Measurements from ENCODE around the gene TTC1.
"Not testable (repeated sequence)": the region's sequence is repeated elsewhere in the genome, so short reads cannot be mapped to it uniquely, and the experiment has no call there.

The TTC1 gene

DNA sequence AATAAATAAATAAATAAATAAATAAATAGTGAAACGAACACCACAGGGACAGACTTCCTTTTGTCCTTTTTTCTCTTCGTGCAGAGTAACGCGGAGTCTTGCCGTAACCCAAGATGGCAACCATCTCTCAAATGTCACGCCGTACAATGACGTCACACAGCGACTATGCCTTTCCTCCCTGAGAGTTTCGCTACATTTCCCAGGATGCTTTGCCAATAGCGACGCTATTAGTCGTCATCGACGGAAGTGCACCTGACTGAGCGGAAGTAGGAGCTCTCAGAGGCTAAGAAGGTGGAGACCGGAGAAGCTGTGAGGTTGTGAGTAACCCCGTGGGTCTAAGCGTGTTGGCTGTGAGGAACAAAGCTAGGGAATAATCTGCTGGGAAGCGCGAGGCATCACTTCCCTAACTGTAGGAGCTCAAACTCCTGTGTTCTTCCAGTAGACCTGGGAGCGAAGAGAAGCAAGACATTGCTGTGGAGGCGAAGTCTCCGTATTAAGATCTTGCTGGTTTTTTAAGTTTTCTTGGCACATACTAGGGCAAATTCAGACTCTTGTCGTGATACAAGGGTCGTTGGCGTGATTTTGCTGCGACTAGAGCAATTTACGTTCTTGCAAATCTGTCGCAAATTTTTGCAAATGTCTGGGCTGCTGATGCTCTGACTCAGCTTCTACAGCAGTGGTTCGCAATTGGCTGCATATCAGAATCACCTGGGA lies at the start of gene TTC1:
Gene TTC1, plus strand, starts transcription at position 263 of the 714 bp plus-strand sequence. CDS start 1,390 bp downstream, outside the sequence.
- peak; percentile 88 to 91 for DNase-seq

GRCh38 chr5:159961176-159962160 lies 47.5 kb upstream of the TTC1 start:
- no peak for DNase-seq

- no peak for DNase-seq
These were observed 46.7 kb upstream of the TTC1 start for GRCh38 chr5:159962214-159962613.

DNA sequence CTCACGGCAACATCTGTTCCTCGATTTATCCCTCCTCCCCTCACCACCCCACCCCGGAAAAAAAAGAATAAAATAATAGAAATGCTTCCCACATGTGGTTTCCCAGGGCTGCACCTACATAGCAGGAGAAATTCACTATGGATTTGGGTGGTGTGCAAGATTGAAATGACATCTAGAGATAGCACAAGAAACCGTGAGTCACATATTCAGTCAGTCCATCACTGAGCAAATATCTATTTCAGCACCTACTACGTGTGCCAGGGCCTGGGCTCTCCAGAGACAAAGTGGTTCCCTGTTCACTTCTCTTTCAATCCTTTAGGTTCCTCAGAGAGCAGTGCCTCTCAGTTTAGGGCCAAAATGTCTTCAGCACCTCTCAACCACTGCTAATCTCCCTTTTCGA lies 45.0 kb upstream of the TTC1 start:
- DNase-seq: no peak

- DNase-seq: peak; percentile 26 to 48
These were observed 43.7 kb upstream of the TTC1 start for GRCh38 chr5:159965031-159965837.

- DNase-seq: not testable (repeated sequence)
These were observed 43.2 kb upstream of the TTC1 start for GRCh38 chr5:159965838-159966128.

- no peak for DNase-seq
These were observed 39.0 kb upstream of the TTC1 start for GRCh38 chr5:159969966-159970365.

GRCh38 chr5:159971038-159971437 lies 37.9 kb upstream of the TTC1 start:
- no peak for DNase-seq

GRCh38 chr5:159971514-159971913 lies 37.4 kb upstream of the TTC1 start:
- DNase-seq: no peak

DNA sequence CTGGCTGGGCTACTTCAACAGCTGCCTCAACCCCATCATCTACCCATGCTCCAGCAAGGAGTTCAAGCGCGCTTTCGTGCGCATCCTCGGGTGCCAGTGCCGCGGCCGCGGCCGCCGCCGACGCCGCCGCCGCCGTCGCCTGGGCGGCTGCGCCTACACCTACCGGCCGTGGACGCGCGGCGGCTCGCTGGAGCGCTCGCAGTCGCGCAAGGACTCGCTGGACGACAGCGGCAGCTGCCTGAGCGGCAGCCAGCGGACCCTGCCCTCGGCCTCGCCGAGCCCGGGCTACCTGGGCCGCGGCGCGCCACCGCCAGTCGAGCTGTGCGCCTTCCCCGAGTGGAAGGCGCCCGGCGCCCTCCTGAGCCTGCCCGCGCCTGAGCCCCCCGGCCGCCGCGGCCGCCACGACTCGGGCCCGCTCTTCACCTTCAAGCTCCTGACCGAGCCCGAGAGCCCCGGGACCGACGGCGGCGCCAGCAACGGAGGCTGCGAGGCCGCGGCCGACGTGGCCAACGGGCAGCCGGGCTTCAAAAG lies 36.9 kb upstream of the TTC1 start:
- DNase-seq: peak in 1 of 2 donors; percentile 21

- no peak for DNase-seq
These were observed 36.2 kb upstream of the TTC1 start for GRCh38 chr5:159972538-159973362.

GRCh38 chr5:159975462-159976019 lies 33.4 kb upstream of the TTC1 start:
- no peak for DNase-seq

- DNase-seq: no peak
These were observed 32.0 kb upstream of the TTC1 start for GRCh38 chr5:159976921-159977320.

DNA sequence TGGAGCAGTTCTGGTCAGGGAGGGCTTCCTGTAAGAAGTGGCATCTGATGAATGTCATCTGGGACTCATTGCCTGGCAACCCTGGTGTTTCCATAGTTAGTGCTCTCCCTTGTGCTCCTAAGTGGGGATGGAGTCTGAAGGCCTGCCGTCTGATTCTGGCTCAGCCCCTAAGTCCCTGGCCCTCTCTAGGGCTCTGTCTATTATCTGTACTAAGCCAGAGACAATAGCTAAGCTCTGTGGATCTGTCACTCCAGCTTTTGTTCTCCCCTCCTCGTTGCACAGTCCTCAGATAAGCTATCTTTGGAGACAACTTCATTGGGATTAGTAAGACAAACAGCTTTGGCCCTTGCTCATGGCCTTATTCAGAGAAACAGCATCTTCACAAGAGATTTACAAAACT lies 30.6 kb upstream of the TTC1 start:
- no peak for DNase-seq

GRCh38 chr5:159982421-159983173 lies 26.3 kb upstream of the TTC1 start:
- no peak for DNase-seq

- DNase-seq: peak; percentile 78 to 80
These were observed 21.8 kb upstream of the TTC1 start for GRCh38 chr5:159987031-159987674.

DNA sequence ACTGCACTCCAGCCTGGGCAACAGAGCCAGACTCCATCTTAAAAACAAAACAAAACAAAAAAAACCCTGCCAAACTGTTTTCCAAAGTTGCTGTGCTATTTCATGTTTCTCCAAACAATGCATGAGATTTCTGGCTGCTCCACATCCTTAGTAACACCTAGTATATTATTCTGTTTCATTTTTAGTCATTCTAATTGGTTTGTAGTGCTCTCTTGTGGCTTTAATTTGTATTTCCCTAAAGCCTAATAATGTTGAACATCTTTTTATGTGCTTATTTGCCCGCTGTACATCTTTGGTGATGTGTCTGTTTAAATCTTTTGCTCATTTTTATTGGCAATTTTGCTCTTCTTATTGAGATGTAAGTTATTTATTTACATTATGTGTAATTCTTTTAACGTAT lies 18.4 kb upstream of the TTC1 start:
- no peak for DNase-seq

- no peak for DNase-seq
These were observed 16.4 kb upstream of the TTC1 start for GRCh38 chr5:159992566-159992965.

DNA sequence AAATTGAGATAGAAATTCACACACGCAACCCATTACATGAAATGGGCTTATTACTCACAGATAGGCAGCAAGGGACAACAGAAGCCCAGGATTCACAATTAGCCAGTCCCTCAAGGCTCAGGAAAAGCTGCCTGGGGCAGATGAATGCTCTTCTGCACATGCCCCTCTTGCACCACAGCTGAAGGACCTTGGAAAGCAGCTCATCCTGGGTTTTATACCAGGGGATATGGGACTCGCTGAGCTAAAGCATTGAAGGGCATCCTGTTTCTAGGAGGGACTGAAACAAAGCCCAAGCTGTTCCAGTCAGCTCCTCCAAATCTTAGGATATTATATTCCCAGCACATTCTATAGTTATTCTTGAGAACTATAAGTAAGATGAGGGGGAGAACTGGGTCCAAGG lies 15.7 kb upstream of the TTC1 start:
- no peak for DNase-seq

GRCh38 chr5:159995907-159996306 lies 13.0 kb upstream of the TTC1 start:
- no peak for DNase-seq
